Posterior cingulate gyrus (tissue), 11 donors: ENCODE data around the gene CFAP58.

ENCODE experiments used
- DNase-seq, 10 donors: peaks; one replicate each; pipeline versions ENCODE4 v3.0.0 to v3.0.0-alpha.2; 2020 to 2021; ENCODE audit warnings: mixed read lengths in 3 of 10
- intact Hi-C: fragments of 100-400 bp; cut with DNase I; formaldehyde crosslinking; loops from one replicate; pipeline ENCODE4 v1.15.1; 2023

Gene CFAP58

GRCh38 chr10:104321725-104322415, 31.8 kb upstream of the CFAP58 start:
- intact Hi-C loops = no loop called here
- peak in 1 of 10 donors; percentile 36 for DNase-seq

- intact Hi-C loops = no loop called here
- peak in 1 of 10 donors; percentile 62 for DNase-seq
Measured at GRCh38 chr10:104322416-104322782, 31.2 kb upstream of the CFAP58 start.

GRCh38 chr10:104323085-104323484, 30.5 kb upstream of the CFAP58 start:
- peak in 1 of 10 donors; percentile 14 for DNase-seq
- intact Hi-C loops = no loop called here

GRCh38 chr10:104323760-104324201, 29.9 kb upstream of the CFAP58 start:
- peak in 2 of 10 donors; percentile 12 to 49 for DNase-seq
- intact Hi-C loops = no loop called here

- DNase-seq = peak in 2 of 10 donors; percentile 16 to 77
Measured at GRCh38 chr10:104324221-104324686, 29.4 kb upstream of the CFAP58 start.

GRCh38 chr10:104324931-104325330, 28.7 kb upstream of the CFAP58 start:
- intact Hi-C loops = no loop called here
- DNase-seq = peak in 2 of 10 donors; percentile 61 to 69

More at GRCh38 chr10:104324221-104324686, 29.4 kb upstream of the CFAP58 start:
- intact Hi-C loops = no loop called here

- DNase-seq = peak in 2 of 10 donors; percentile 71 to 81
- intact Hi-C loops = no loop called here
Measured at GRCh38 chr10:104325436-104326435, 27.9 kb upstream of the CFAP58 start.

GRCh38 chr10:104326991-104327610, 26.5 kb upstream of the CFAP58 start:
- intact Hi-C loops = no loop called here
- peak in 2 of 10 donors; percentile 12 to 69 for DNase-seq

GRCh38 chr10:104327745-104328645, 25.6 kb upstream of the CFAP58 start:
- DNase-seq = peak in 5 of 10 donors; percentile 34 to 85 (median 52)
- intact Hi-C loops = no loop called here

GRCh38 chr10:104328646-104328895, 25.1 kb upstream of the CFAP58 start:
- DNase-seq = peak in 1 of 10 donors; percentile 63
- intact Hi-C loops = no loop called here

- peak in 7 of 10 donors; percentile 53 to 93 (median 71) for DNase-seq
- intact Hi-C loops = no loop called here
Measured at GRCh38 chr10:104328896-104329710, 24.5 kb upstream of the CFAP58 start.

- intact Hi-C loops = no loop called here
Measured at GRCh38 chr10:104329735-104330134, 23.9 kb upstream of the CFAP58 start.

GRCh38 chr10:104330168-104331110, 23.2 kb upstream of the CFAP58 start:
- intact Hi-C loops = no loop called here
- DNase-seq = peak in 2 of 10 donors; percentile 5 to 79

More at GRCh38 chr10:104329735-104330134, 23.9 kb upstream of the CFAP58 start:
- peak in 1 of 10 donors; percentile 17 for DNase-seq

GRCh38 chr10:104331208-104331838, 22.3 kb upstream of the CFAP58 start:
- peak in 2 of 10 donors; percentile 15 to 61 for DNase-seq
- intact Hi-C loops = no loop called here

- intact Hi-C loops = no loop called here
- peak in 2 of 10 donors; percentile 11 to 16 for DNase-seq
Measured at GRCh38 chr10:104332243-104333031, 21.2 kb upstream of the CFAP58 start.

GRCh38 chr10:104333032-104333727, 20.5 kb upstream of the CFAP58 start:
- intact Hi-C loops = no loop called here
- DNase-seq = peak in 2 of 10 donors; percentile 11 to 29
